SU-DHL-6 (cell line): Measurements from ENCODE around the gene ARHGAP44.

Experiments used
- H2AFZ ChIP-seq: fragments of 200-600 bp; sonication (generic); 2 replicates; pipeline ENCODE4 v1.6.1; 2014; ENCODE audit warnings: low read depth, mild to moderate bottlenecking, moderate library complexity, mixed read lengths, antibody characterized with exemption, low read length; ENCODE audit not compliant: severe bottlenecking
- H3F3A ChIP-seq: fragments of 200-600 bp; shearing (Covaris generic); 2 replicates; pipeline ENCODE4 v1.6.0; 2016; ENCODE audit warnings: antibody characterized with exemption, mild to moderate bottlenecking; ENCODE audit not compliant: insufficient read depth
- H3K27ac ChIP-seq: fragments of 200-600 bp; sonication (generic); 2 replicates; pipeline ENCODE4 v1.5.1; 2016; ENCODE audit warnings: low read depth, mild to moderate bottlenecking, low read length, moderate library complexity, mixed read lengths
- H3K27me3 ChIP-seq: fragments of 200-600 bp; sonication (generic), shearing (Covaris generic); 2 replicates; pipeline ENCODE4 v1.6.0; 2014; ENCODE audit warnings: mild to moderate bottlenecking, low read length
- H3K36me3 ChIP-seq: fragments of 200-600 bp; sonication (generic); 2 replicates; pipeline ENCODE4 v1.6.1; 2014; ENCODE audit warnings: mild to moderate bottlenecking, low read length, mixed read lengths
- H3K4me2 ChIP-seq: fragments of 300-600, 200-600 bp; shearing (Covaris generic), sonication (generic); 2 replicates; pipeline ENCODE4 v1.6.0; 2014; ENCODE audit warnings: low read length, low read depth, mild to moderate bottlenecking; ENCODE audit not compliant: poor library complexity, severe bottlenecking
- H3K4me3 ChIP-seq: fragments of 200-600 bp; sonication (generic); 2 replicates; pipeline ENCODE4 v1.5.1; 2014; ENCODE audit warnings: antibody characterized with exemption, low read length, mild to moderate bottlenecking, mixed read lengths; ENCODE audit not compliant: insufficient read depth, poor library complexity, severe bottlenecking
- H3K79me2 ChIP-seq: fragments of 200-600 bp; sonication (generic); 2 replicates; pipeline ENCODE4 v1.6.1; 2014; ENCODE audit warnings: mild to moderate bottlenecking, low read length, moderate library complexity; ENCODE audit not compliant: insufficient read depth
- H3K9ac ChIP-seq: fragments of 200-600 bp; sonication (generic); 2 replicates; pipeline ENCODE4 v1.7.0; 2014; ENCODE audit warnings: mild to moderate bottlenecking, low read length
- H3K9me2 ChIP-seq: fragments of 200-600 bp; sonication (generic); replicated peaks from 2 replicates; pipeline ENCODE4 v1.6.1; 2014; ENCODE audit warnings: low read length; ENCODE audit not compliant: insufficient read depth
- H3K9me3 ChIP-seq: fragments of 200-600 bp; sonication (generic); 2 replicates; pipeline ENCODE4 v1.6.1; 2014; ENCODE audit warnings: low read length, mixed read lengths; ENCODE audit not compliant: insufficient read depth
- H4K20me1 ChIP-seq: fragments of 200-600 bp; sonication (generic); 2 replicates; pipeline ENCODE4 v1.6.1; 2014; ENCODE audit warnings: low read depth, mild to moderate bottlenecking, antibody characterized with exemption, low read length, moderate library complexity, mixed read lengths
- CTCF ChIP-seq: fragments of 200-600 bp; sonication (generic); IDR thresholded peaks from one replicate; pipeline ENCODE4 v1.5.1; 2017; ENCODE audit warnings: antibody characterized with exemption, mild to moderate bottlenecking, low read length, moderate library complexity; ENCODE audit not compliant: insufficient read depth, poor library complexity, severe bottlenecking
- EZH2phosphoT487 ChIP-seq: fragments of 200-600 bp; sonication (generic), shearing (Covaris generic); conservative IDR thresholded peaks from 2 replicates; pipeline ENCODE4 v1.6.1; 2018; ENCODE audit warnings: mild to moderate bottlenecking, antibody characterized with exemption, low read length, moderate library complexity, mixed read lengths

Gene ARHGAP44

GRCh38 chr17:12744298-12744697 lies 45.0 kb upstream of the ARHGAP44 start:
- H3K27ac ChIP-seq: no peak overlapping the region
- TF ChIP-seq EZH2phosphoT487 (no peak), CTCF (no peak)

GRCh38 chr17:12744786-12745185 lies 44.5 kb upstream of the ARHGAP44 start:
- H3K9ac ChIP-seq: no peak overlapping the region
- no peak for TF ChIP-seq EZH2phosphoT487
- H2AFZ ChIP-seq: no peak overlapping the region
- no peak overlapping the region for H3K4me2 ChIP-seq
- no peaks in the 10 kb centered on the region for H3K79me2 ChIP-seq
- no peaks in the 10 kb centered on the region for H3K27me3 ChIP-seq
- no peaks in the 10 kb centered on the region for H3K36me3 ChIP-seq
- no peak overlapping the region for H3K4me3 ChIP-seq
- no peaks in the 10 kb centered on the region for H3F3A ChIP-seq
- no peaks in the 10 kb centered on the region for H4K20me1 ChIP-seq
- no peak overlapping the region for H3K27ac ChIP-seq
- no peaks in the 10 kb centered on the region for H3K9me2 ChIP-seq
- H3K9me3 ChIP-seq: no peaks in the 10 kb centered on the region

More at GRCh38 chr17:12744298-12744697, 45.0 kb upstream of the ARHGAP44 start:
- H3K4me2 ChIP-seq: no peak overlapping the region
- no peaks in the 10 kb centered on the region for H3F3A ChIP-seq
- H3K9me3 ChIP-seq: no peaks in the 10 kb centered on the region
- H3K9ac ChIP-seq: no peak overlapping the region
- no peaks in the 10 kb centered on the region for H3K79me2 ChIP-seq
- no peaks in the 10 kb centered on the region for H3K9me2 ChIP-seq
- H2AFZ ChIP-seq: no peak overlapping the region
- H3K36me3 ChIP-seq: no peaks in the 10 kb centered on the region
- H3K4me3 ChIP-seq: no peak overlapping the region
- H4K20me1 ChIP-seq: no peaks in the 10 kb centered on the region
- H3K27me3 ChIP-seq: no peaks in the 10 kb centered on the region

- no peaks in the 10 kb centered on the region for H3K9me2 ChIP-seq
Observed at GRCh38 chr17:12745486-12745885, 43.8 kb upstream of the ARHGAP44 start.

More at GRCh38 chr17:12745486-12745885, 43.8 kb upstream of the ARHGAP44 start:
- Histone ChIP-seq H3F3A (no peaks in the 10 kb centered on the region), H3K4me2 (no peak overlapping the region), H2AFZ (no peak overlapping the region), H3K36me3 (no peaks in the 10 kb centered on the region), H3K79me2 (no peaks in the 10 kb centered on the region), H3K9ac (no peak overlapping the region), H4K20me1 (no peaks in the 10 kb centered on the region), H3K27me3 (no peaks in the 10 kb centered on the region), H3K4me3 (no peak overlapping the region), H3K9me3 (no peaks in the 10 kb centered on the region), H3K27ac (no peak overlapping the region)
- TF ChIP-seq CTCF: no peak
- TF ChIP-seq EZH2phosphoT487: no peak
